ENCODE results near the gene TMPO.

TMPO gene

DNA sequence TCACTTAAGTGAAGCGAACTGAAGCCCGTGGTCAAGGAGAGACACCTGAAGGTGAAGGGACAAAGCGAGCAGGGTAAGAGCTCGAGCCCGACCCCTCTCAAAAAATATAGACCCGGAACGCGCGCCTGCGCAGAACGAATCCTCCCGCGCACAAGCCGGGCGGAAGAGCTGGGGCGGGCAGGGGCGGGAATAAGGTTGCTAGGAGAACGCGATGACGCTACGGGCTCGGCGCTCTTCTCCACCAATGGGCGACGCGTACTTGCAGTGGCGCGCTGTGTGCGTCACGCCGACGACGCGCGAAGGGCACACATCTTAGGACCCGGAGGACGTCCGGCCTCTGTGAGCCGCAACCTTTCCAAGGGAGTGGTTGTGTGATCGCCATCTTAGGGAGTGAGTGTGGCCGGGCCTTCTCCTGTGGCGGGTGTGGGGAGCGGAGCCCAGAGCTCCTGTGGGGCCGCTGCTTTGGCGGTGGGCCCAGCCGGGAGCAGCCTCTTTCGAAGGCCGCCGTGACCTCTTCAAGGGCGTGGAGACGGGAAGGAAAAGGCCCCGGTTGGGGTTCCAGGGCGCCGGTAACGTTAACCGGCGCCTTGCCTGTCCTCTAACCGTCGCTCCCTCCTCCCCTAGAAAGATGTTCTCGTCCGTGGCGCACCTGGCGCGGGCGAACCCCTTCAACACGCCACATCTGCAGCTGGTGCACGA lies 78.1 kb downstream of the TMPO start, which contains the start of gene SLC25A3:
Gene SLC25A3 (plus strand): TSS at position 336 of the 699 bp plus-strand sequence. CDS start 293 bp downstream, at position 629.
- TF ChIP-seq, protein P1, sequence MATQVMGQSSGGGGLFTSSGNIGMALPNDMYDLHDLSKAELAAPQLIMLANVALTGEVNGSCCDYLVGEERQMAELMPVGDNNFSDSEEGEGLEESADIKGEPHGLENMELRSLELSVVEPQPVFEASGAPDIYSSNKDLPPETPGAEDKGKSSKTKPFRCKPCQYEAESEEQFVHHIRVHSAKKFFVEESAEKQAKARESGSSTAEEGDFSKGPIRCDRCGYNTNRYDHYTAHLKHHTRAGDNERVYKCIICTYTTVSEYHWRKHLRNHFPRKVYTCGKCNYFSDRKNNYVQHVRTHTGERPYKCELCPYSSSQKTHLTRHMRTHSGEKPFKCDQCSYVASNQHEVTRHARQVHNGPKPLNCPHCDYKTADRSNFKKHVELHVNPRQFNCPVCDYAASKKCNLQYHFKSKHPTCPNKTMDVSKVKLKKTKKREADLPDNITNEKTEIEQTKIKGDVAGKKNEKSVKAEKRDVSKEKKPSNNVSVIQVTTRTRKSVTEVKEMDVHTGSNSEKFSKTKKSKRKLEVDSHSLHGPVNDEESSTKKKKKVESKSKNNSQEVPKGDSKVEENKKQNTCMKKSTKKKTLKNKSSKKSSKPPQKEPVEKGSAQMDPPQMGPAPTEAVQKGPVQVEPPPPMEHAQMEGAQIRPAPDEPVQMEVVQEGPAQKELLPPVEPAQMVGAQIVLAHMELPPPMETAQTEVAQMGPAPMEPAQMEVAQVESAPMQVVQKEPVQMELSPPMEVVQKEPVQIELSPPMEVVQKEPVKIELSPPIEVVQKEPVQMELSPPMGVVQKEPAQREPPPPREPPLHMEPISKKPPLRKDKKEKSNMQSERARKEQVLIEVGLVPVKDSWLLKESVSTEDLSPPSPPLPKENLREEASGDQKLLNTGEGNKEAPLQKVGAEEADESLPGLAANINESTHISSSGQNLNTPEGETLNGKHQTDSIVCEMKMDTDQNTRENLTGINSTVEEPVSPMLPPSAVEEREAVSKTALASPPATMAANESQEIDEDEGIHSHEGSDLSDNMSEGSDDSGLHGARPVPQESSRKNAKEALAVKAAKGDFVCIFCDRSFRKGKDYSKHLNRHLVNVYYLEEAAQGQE (IDR thresholded peaks at IDR 0.05; ENCODE audit: insufficient read depth in 1 of 2, low read depth in 2 of 2, low read length in 2 of 2), result peak in 1 of 2 experiments; percentile 66; a peak in 2 of 4 replicates
- TF ChIP-seq POLR2AphosphoS5 (IDR thresholded peaks at IDR 0.05; ENCODE audit: low read depth, low read length) (peak; percentile 100), SIN3A (IDR thresholded peaks at IDR 0.05; ENCODE audit: borderline replicate concordance, insufficient read depth, low read length) (peak; percentile 77; the same call in 1 of the 2 replicates), FOXP2 (optimal IDR thresholded peaks at IDR 0.05; ENCODE audit: borderline replicate concordance, extremely low read depth, extremely low read length, insufficient read depth) (peak; percentile 94), TAF1 (IDR thresholded peaks at IDR 0.05; ENCODE audit: borderline replicate concordance, insufficient read depth, low read length) (peak; percentile 94)

DNA sequence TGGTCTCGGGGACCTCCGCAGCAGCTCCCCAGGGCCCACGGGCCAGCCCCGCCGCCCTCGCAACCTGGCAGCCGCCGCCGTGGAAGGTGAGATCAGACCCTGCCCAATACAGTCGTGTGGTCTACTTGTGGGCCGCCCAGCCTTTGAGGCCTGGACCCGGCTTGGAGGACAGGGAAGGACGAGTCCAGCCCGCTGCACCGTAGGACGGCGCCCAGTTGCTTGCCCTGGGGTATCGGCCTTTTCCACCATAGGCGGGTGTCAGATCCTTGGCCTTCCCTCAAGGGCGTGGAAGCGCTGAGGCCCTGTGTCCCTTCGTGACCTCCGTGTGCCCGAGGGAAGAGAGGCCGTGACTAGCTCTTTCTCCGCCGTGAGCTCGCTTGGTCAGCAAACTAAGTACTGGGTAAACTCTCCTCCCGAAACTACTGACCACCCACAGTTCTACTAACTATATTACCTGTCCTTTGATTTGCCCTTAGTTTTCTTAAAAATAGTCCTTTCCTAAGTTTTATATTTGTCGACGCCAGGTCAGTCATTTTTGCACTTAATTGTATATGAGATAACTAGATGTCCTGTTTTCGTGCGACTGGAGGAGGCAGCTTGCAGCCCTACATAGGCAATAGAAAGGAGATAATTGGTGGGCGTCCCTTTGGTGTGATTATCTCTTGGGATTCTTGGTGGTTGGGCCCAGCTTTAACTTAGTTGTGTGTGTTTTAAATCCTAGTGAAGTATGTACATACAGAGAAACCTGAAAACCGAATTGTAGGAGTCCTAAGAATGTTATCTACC lies 78.9 kb downstream of the TMPO start:
- TF ChIP-seq POLR2AphosphoS5 (IDR thresholded peaks at IDR 0.05; ENCODE audit: low read depth, low read length) (no peak; the same call in 1 of the 2 replicates), SIN3A (IDR thresholded peaks at IDR 0.05; ENCODE audit: borderline replicate concordance, insufficient read depth, low read length) (no peak), TAF1 (IDR thresholded peaks at IDR 0.05; ENCODE audit: borderline replicate concordance, insufficient read depth, low read length) (no peak), FOXP2 (optimal IDR thresholded peaks at IDR 0.05; ENCODE audit: borderline replicate concordance, extremely low read depth, extremely low read length, insufficient read depth) (no peak)
- TF ChIP-seq, protein P1 (IDR thresholded peaks at IDR 0.05; ENCODE audit: insufficient read depth in 1 of 2, low read depth in 2 of 2, low read length in 2 of 2), result no peak

DNA sequence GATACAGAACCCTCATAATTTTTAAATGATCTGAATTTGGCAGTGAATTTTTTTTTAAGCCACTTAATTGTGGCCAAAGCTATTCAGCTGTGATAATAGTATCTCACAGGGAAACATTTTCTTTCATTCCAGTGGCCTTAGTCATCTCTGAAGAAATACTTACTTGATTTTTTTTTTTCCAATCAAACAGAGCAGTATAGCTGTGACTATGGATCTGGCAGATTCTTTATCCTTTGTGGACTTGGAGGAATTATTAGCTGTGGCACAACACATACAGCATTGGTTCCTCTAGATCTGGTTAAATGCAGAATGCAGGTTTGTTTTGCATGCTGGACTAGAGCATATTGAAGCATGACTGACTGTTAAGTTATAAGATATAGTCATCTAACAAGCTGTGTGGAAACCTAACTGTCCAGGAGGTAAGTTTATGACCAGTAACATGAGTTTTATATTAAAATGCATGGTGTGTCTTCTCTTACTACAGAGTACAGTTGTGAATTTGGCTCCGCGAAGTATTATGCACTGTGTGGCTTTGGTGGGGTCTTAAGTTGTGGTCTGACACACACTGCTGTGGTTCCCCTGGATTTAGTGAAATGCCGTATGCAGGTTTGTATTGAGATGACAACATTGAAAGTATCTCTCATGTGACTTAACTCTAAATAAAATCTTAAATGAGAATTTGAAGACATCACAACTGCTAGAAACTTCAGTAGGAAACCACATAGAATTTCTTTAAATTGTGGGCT lies 80.0 kb downstream of the TMPO start:
- TF ChIP-seq POLR2AphosphoS5 (IDR thresholded peaks at IDR 0.05; ENCODE audit: low read depth, low read length) (no peak), SIN3A (IDR thresholded peaks at IDR 0.05; ENCODE audit: borderline replicate concordance, insufficient read depth, low read length) (no peak), FOXP2 (optimal IDR thresholded peaks at IDR 0.05; ENCODE audit: borderline replicate concordance, extremely low read depth, extremely low read length, insufficient read depth) (no peak), TAF1 (IDR thresholded peaks at IDR 0.05; ENCODE audit: borderline replicate concordance, insufficient read depth, low read length) (no peak)
- TF ChIP-seq, protein P1 (IDR thresholded peaks at IDR 0.05; ENCODE audit: insufficient read depth in 1 of 2, low read depth in 2 of 2, low read length in 2 of 2), result no peak

All from PFSK-1 (cell line).